Activated T-cell treated with anti-CD3 and anti-CD28 coated beads for 48 hours (primary cell): ENCODE results near the gene VOPP1.

Experiments
- DNase-seq: peaks from one replicate; pipeline ENCODE4 v3.0.0-alpha.2; 2020; ENCODE audit warnings: low read depth

The VOPP1 gene

GRCh38 chr7:55432506-55432905 is 139.8 kb downstream of the VOPP1 start:
- no peak for DNase-seq

DNA sequence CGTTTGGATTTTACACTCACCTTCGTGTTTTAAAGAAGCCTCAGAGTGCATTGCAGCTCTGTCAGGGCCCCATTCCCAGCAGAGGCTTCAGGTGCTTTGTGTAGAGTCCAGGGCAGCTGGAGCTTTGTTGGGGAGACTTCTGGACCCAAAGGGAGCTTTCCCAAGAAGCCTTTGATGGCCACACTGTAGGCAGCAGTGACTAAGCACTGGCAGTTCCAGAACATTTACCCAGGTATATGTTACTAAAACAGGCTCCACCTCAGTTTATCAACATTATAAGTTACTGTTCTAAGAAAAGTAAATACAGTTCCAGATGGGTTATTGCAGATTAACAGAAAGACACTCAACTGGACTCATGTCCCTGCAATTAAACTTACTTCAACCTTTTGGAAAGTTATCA is 140.4 kb downstream of the VOPP1 start:
- no peak for DNase-seq

- DNase-seq, result no peak
Observed at GRCh38 chr7:55429835-55430499, 142.3 kb downstream of the VOPP1 start.

- DNase-seq, result no peak
Observed at GRCh38 chr7:55427800-55428199, 144.5 kb downstream of the VOPP1 start.

DNA sequence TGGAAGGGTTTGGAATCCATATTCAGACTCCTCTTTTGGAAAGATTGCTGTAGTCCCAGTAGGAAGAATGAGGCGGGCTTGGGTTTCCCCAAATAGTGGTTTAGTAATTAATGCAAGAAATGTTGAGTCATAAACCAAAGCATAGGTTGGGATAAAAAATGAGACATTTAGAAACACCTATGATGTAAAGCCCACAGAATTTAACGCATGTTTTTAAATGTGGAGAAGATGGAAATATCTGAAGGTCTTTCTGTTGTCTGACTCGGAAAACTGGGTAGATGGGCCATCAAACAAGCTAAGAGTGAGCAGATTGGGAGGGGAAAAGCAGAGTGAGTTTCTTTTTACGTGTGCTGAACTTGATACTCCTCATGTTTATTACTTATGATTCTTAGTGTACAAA is 145.0 kb downstream of the VOPP1 start:
- no peak for DNase-seq

- DNase-seq, result no peak
Observed at GRCh38 chr7:55426676-55427075, 145.6 kb downstream of the VOPP1 start.

DNA sequence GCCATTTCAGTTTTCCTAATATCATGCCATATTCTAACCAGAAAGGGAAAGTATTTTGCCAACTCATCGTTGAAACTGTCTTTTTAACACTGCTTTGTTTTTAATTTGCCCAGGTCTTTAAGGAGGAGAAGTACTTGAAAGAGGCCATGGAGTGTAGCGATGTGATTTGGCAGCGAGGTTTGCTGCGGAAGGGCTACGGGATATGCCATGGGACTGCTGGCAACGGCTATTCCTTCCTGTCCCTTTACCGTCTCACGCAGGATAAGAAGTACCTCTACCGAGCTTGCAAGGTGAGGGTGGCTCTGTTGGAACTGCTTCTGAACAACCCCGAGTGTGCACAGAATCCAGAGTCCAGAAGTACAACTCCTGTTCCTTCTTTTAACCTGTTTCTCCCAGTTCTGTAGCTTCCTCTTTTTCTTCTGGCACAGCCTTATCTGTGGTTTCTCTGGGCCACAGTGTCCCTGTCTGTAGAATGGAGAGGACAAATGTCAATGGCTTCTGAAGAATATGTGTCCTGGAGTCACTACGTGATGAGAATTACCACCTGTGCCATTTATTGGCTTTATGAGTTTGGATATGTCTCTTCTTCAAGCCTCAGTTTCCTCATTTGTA is 147.1 kb downstream of the VOPP1 start:
- DNase-seq, result no peak

DNA sequence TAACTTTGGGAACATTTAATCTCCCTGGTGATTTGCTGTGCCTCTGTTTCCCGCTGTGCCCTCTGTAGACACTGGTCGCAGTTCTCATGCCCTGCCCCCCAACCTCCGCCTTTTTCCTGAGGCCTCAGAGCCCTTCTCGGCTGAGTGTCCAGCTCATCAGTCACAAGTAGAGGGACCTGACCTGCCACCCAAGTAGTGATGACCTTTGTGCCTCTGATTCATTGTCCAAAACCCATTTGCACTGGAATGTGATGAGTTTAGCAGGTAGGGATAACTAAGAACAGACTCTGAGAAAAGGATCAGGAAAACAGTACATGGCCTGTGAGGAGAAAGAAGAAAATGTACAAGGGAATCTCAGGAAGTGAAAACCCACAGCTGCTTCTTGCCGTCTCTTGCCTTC is 148.4 kb downstream of the VOPP1 start:
- DNase-seq, result no peak

GRCh38 chr7:55423277-55423711 is 149.0 kb downstream of the VOPP1 start:
- DNase-seq, result no peak
